Astrocyte of the spinal cord (primary cell): ENCODE results near the gene SLC25A34.

ENCODE experiments used
- DNase-seq: peaks from one replicate; pipeline ENCODE4 v3.0.0; 2011; ENCODE audit warnings: low read depth, low spot score
- H3K4me3 ChIP-seq: 2 replicates; pipeline ENCODE4 v1.5.1; 2011; ENCODE audit warnings: low read depth, mild to moderate bottlenecking, low read length, moderate library complexity
- in situ Hi-C: cut with HindIII; loops from 2 replicates; pipeline ENCODE4 v1.10.0; 2017; ENCODE audit warnings: low sequenced_read_pairs
- TF ChIP-seq, protein P1 (sequence below): IDR thresholded peaks from 2 replicates; pipeline ENCODE4 v1.5.1; 2012; ENCODE audit warnings: low read depth, mild to moderate bottlenecking, low read length, inconsistent platforms

The SLC25A34 gene

DNA sequence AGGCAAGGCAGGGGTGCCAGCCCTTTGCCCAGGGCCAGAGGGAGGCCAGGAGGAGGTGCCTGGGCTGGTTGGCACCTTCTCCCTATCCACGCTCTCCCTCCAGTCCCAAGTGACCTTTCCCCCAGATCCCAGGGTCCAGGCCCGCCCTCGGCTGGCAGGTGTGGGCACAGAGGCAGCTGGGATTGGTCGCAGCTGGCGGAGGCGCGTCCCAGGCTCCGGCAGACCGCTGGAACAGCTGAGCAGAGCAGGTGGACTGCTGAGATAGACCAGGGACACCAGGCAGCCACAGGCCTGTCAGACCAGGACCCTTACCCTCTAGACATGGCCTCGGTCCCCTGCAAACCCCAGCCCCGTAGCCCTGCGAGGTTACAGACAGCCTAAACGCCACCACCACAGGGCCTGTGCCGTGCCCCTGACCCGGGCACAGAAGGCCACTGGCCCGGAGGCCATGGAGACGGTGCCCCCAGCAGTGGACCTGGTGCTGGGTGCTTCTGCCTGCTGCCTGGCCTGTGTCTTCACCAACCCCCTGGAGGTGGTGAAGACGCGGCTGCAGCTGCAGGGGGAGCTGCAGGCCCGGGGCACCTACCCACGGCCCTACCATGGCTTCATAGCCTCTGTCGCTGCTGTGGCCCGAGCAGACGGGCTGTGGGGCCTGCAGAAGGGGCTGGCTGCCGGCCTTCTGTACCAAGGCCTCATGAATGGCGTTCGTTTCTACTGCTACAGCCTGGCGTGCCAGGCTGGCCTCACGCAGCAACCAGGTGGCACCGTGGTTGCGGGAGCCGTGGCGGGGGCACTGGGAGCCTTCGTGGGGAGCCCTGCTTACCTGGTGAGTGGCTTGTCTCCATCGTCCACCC lies at the start of gene SLC25A34:
Gene SLC25A34, plus strand, starts transcription at position 221 of the 854 bp plus-strand sequence. Its CDS starts 228 bp downstream, at position 449.
- no peak for DNase-seq
- in situ Hi-C loops, result no loop called here
- H3K4me3 ChIP-seq, result no peak within 1 kb of the TSS
- TF ChIP-seq, protein P1, sequence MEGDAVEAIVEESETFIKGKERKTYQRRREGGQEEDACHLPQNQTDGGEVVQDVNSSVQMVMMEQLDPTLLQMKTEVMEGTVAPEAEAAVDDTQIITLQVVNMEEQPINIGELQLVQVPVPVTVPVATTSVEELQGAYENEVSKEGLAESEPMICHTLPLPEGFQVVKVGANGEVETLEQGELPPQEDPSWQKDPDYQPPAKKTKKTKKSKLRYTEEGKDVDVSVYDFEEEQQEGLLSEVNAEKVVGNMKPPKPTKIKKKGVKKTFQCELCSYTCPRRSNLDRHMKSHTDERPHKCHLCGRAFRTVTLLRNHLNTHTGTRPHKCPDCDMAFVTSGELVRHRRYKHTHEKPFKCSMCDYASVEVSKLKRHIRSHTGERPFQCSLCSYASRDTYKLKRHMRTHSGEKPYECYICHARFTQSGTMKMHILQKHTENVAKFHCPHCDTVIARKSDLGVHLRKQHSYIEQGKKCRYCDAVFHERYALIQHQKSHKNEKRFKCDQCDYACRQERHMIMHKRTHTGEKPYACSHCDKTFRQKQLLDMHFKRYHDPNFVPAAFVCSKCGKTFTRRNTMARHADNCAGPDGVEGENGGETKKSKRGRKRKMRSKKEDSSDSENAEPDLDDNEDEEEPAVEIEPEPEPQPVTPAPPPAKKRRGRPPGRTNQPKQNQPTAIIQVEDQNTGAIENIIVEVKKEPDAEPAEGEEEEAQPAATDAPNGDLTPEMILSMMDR, result no peak

DNA sequence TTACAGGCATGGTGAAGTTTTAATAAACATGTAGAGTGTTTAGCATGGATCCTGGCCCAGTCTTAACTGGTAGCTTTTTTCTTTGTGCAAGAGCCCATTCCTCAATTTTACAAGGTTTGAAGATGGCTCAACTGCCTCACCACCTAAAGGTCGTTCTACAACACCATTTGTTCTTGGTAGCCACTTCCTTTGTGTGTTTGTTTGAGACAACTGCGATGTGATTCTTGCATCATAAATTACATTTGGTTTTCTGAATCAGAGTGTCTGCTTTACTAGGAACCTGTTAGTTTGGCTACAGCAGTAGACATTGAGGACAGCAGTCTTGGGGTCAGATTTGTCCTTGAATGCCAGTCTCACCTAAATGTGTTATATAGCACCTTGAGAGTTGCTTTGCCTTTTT lies 48.6 kb upstream of the SLC25A34 start:
- no peak overlapping the region for H3K4me3 ChIP-seq
- TF ChIP-seq, protein P1, result no peak
- no peak for DNase-seq
- in situ Hi-C loops, result no loop called here

DNA sequence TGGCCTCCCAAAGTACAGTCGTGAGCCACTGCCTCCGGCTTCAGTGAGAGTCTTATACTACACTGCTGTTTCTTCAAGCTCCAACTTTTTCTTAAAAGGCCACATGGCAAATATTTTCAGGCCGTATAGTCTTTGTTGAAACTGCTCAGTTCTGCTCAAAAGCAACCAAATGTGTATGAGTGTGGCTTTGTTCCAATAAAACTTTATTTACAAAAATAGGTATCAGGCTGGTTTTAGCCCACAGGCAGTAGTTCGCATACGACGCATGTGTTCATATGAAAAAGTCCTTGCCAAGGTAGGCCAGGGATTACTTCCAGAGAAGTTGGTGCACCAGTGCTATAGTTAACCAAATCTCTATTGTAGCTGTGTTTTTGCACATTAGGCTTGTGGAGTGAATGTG lies 45.7 kb upstream of the SLC25A34 start:
- H3K4me3 ChIP-seq, result no peak overlapping the region
- TF ChIP-seq, protein P1, result no peak
- in situ Hi-C loops, result no loop called here
- DNase-seq, result no peak

DNA sequence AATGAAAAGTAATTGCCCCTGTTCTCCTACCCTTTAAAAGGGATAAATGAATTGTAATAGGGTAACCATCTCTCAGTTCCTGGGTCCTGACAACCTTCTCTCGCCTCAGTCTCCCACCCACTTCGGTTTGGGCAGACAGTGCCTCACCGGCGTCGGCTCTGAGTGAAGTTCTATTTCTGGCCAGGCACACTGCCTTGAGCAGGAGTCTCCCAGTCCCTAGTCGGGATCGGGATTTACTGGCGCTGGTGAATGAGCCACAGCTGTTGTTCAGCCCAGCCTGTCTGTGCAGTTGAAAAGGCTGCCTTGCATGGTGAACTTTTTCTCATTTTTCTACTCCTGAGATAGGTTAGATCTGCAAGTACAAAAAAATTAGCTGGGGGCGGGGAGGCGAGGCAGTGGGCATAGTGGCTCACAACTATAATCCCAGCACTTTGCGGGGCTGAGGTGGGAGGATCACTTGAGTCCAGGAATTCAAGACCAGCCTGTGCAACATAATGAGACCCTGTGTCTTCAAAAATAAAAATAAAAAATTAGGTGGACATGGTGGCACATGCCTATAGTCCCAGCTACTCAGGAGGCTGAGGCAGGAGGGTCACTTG lies 44.5 kb upstream of the SLC25A34 start:
- in situ Hi-C loops, result no loop called here
- H3K4me3 ChIP-seq, result no peak overlapping the region
- TF ChIP-seq, protein P1, result no peak
- no peak for DNase-seq

DNA sequence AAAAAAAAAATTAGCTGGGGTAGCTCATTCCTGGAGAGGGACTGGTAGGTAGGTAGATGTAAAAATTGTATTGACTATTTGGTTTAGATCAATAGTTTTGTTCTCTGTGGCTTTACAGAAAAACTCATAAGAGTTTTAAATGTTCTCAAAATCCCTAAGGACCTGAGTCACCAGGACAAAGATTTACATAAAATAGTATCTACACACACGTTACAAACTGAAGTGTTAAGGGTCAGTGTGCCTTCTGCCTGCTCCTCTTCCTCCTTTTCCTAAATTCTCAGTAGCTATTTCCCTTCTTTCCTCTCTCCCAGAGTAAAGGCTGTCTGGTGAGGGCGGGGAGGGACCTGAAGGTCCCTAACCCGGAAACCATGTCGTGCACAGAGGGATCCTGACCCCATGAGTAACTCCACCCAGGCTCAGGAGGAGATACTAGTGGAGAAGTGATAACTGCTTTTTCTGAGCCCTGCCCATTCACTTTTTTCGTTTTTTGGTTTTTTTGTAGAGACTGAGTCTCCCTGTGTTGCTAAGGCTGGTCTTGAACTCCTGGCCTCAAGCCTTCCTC lies 43.9 kb upstream of the SLC25A34 start:
- DNase-seq, result no peak
- in situ Hi-C loops, result no loop called here
- H3K4me3 ChIP-seq, result no peak overlapping the region
- TF ChIP-seq, protein P1, result no peak

DNA sequence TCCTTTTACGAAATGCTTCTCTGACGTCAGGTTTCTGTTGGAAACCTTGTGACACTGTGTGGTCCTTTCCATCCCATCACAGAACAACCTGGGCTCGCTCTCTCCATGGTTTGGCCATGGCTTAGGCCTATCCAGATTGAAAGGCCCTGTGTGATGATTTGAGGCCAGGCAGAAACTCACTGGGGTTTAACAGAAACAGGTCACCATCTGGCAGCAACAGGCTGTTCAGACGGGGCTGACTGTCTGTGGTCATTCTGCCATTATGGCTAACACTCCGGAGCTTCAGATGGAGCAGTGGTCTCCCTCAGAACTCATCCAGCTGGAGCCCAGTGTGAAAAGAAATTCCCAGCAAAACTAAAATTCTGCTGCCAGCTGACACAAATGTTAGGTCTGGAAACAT lies 42.7 kb upstream of the SLC25A34 start:
- TF ChIP-seq, protein P1, result no peak
- H3K4me3 ChIP-seq, result no peak overlapping the region
- in situ Hi-C loops, result no loop called here
- DNase-seq, result no peak
